HG02678 (cell line): Measurements from ENCODE around the gene RNF115.
A peak's percentile ranks its signal among the peaks of the same experiment; 100 is the strongest.

ENCODE experiments used
- ATAC-seq: cut with Tn5 transposase; IDR thresholded peaks from one replicate; pipeline ENCODE4 v1.9.1; 2021; ENCODE audit warnings: mild to moderate bottlenecking, moderate library complexity; ENCODE audit not compliant: unreplicated experiment

The RNF115 gene

DNA sequence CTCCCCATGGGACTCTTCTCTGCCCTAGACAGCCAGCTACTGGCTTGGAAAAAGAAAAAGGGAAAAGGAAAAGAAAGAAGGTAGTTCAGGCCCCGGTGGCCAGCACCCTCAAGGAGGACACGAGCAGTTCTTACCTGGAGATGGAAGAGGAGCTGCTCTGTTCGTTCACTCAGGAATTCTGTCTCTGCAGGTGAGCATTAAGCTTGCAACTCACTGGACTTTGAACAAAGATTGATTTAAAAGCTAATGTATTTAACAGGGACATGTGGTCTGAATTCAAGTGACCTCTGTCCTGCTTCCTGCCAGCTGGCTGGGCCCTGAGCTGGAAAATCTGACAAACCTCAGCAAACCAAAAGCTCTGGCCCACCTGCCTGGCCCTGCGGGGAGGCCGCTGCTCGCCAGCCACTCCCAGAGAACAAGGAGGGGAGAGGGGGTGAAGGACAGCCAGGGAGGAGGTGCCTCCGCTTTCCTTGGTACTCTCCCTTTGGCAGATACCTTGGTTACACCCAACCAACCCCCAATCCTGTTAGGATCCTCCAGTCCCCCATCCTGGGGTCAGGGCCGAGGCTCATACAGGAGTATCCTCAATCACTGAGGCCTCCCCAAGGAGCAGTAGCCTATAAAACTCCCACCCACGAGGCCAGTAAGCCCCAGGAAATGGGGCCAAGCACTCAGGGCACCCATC is 116.6 kb downstream of the RNF115 start, which contains the start of gene PDZK1:
PDZK1 (minus strand) TSS at position 186 of the 685 bp plus-strand sequence. CDS start 19,347 bp downstream, outside the sequence.
- ATAC-seq, result no peak

DNA sequence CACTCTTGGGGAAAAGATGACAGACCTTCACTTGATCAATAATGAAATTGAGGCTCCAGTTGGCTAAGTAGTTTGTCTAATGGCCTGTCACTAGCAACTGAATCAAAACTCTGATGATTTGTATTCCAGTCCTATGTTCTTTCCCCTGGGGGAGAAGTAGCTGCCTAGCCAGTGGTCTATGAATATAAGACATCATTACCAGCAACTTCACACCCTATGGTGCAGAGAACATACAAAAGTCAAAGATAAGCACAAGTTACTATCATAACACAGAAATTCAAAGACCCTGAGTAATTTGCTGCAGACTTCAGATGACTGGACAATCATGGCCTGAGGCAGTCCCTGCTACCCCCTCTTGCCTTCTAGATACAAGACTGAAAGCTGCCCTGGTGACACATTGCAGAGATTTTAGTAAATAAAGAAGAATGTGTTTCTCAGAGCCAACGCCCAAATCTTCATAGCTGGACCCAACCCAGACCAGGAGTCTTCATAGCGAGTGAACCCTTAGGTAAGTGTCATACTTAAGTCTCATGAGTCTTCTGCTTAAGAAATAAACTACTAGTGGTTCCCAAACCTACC is 117.7 kb downstream of the RNF115 start:
- no peak for ATAC-seq

DNA sequence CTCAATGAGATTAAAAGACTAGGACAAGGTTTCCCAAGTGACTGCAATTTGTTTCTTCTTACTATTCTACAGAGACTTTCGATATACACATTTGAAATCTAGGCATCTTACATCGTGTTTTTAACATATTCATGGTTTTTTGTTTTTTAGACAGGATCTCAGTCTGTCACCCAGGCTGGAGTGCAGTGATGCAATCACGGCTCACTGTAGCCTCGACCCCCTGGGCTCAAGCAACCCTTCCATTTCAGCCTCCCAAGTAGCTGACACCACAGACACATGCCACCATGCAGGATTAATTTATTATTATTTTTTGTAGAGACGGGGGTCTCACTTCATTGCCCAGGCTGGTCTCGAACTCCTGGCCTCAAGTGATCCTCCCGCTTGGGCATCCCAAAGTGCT is 118.3 kb downstream of the RNF115 start:
- no peak for ATAC-seq

DNA sequence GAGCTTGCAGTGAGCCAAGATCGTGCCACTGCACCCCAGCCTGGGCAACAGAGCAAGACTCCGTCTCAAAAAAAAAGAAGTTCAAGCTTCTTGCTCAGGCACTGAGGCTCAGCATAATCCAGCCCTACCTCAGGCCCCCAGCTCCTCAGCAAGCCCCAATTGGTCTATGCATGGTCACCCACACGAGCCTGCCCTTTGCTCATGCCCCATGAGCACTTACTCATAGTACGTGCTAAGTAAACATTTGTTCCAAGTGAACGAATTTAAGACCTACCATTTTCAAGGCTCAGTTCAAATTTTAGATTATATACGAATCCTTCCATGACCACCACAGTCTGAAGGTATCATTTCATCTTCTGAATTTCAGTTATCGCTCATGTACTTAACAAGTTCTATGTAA is 121.1 kb downstream of the RNF115 start:
- ATAC-seq, result no peak

- no peak for ATAC-seq
Observed at GRCh38 chr1:145702052-145702451, 121.8 kb downstream of the RNF115 start.

DNA sequence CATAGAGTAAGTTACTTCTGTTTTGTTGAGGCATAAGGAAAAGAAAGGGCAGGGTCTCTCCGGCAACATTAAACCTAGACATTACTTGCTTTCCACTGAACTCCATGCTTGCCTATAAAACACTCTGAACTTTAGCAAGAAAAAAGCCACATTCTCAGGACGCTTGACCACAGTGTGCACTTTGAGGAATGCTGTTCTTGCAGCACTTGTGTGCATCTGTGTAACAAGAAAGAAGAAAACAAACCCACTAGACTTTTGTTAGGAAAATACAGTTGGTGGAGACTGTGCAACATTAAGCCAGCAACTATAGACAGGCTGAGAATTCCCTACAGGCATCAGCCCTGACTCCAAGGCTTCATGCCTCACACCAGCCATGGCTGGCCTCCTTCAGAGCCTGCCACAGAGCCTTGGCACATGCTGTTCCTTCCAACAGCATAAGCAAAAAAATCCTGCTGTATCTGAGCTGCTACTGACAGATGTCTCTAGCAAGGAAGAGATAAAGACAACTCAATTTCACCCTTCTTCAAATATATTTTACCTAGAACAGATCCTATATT is 122.5 kb downstream of the RNF115 start:
- ATAC-seq, result no peak

- no peak for ATAC-seq
Observed at GRCh38 chr1:145696630-145696960, 127.3 kb downstream of the RNF115 start.

DNA sequence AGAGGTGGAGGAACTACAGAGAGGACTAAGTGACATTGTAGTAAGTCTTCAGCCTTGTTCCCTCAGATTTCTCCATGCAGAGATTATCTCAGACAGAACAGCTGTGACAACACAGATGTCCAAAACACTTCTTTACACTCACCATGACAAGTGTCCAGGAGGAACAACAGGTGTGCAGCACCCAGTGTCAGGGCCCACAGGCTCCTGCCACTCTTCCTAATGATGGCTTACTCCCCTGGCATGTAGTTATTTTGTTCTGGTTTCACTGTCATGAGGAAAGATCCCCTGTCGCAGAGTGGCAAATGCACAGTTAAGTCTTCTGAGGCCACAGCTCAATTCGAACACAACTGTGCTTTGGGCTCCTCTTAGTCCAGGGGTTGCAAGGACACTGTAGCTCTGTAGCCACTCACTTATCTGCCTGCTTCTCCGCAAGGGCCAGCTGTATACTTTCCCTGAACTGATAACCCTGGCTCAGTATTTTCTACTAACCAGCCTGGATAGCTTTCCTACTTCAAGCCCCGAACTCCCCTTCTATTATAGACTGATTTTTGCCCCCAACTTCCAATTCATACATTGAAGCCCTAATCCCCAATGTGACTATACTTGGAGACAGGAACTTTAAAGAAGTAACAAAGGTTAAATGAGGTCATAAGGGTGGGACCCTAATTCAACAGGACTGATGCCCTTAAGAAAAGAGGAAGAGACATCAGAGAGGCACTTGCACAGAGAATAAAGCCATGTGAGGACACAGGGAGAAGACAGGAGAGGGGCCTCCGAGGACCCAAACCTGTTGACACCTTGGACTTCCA is 127.9 kb downstream of the RNF115 start:
- no peak for ATAC-seq

- ATAC-seq, result no peak
Observed at GRCh38 chr1:145692785-145693443, 131.0 kb downstream of the RNF115 start.

- peak; percentile 71 for ATAC-seq
Observed at GRCh38 chr1:145690587-145691558, 133.0 kb downstream of the RNF115 start.

DNA sequence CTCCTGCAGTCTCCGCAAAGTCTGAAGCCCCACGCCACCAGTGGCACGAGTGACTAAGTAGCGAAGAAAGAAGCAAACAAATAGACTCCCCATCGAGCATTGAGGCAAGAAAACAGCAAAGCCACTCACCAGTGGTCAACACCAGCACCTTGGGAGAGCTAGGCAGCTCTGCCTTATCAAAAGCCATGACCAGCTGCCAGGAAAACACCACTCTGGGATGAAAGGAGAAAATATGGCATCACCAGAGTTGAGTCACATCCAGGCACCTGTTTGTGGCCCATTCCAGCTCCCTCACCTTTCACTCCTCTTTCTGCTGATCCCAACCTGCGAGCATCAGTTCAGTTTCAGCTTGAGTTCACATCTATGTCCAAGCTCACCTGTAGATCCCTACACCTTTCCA is 134.0 kb downstream of the RNF115 start:
- no peak for ATAC-seq

- no peak for ATAC-seq
Observed at GRCh38 chr1:145688924-145689323, 135.0 kb downstream of the RNF115 start.
